Coronary artery (tissue), 2 donors: ENCODE measurements around the gene FANCC.

ENCODE experiments used
- DNase-seq: peaks from one replicate; pipeline ENCODE4 v3.0.0-alpha.2; 2017; ENCODE audit warnings: low spot score
- H3K27ac ChIP-seq, 2 donors: fragments of 200-600 bp; sonication (generic); one replicate each; pipeline ENCODE4 v1.5.1; 2016 to 2019
- H3K4me3 ChIP-seq: fragments of 200-600 bp; sonication (generic); 2 replicates; pipeline ENCODE4 v1.5.1; 2016; ENCODE audit warnings: mild to moderate bottlenecking, moderate library complexity
- CTCF ChIP-seq: fragments of 200-600 bp; sonication (generic); IDR thresholded peaks from one replicate; pipeline ENCODE4 v1.5.1; 2019; ENCODE audit warnings: antibody characterized with exemption

The FANCC gene

GRCh38 chr9:95174038-95174437 is 143.5 kb downstream of the FANCC start:
- TF ChIP-seq CTCF, result no peak
- H3K27ac ChIP-seq, result no peak overlapping the region
- DNase-seq, result no peak
- no peak overlapping the region for H3K4me3 ChIP-seq

- Histone ChIP-seq H3K27ac (no peak overlapping the region), H3K4me3 (no peak overlapping the region)
- no peak for DNase-seq
- no peak for TF ChIP-seq CTCF
Observed at GRCh38 chr9:95171596-95171995, 145.9 kb downstream of the FANCC start.

GRCh38 chr9:95171001-95171400 is 146.5 kb downstream of the FANCC start:
- Histone ChIP-seq H3K4me3 (no peak overlapping the region), H3K27ac (no peak overlapping the region)
- no peak for TF ChIP-seq CTCF
- no peak for DNase-seq

- H3K27ac ChIP-seq, result no peak overlapping the region
- peak; percentile 72 for TF ChIP-seq CTCF
- no peak overlapping the region for H3K4me3 ChIP-seq
- DNase-seq, result no peak
Observed at GRCh38 chr9:95167998-95168397, 149.5 kb downstream of the FANCC start.

GRCh38 chr9:95165004-95165403 is 152.5 kb downstream of the FANCC start:
- no peak for TF ChIP-seq CTCF
- no peak for DNase-seq
- Histone ChIP-seq H3K27ac (no peak overlapping the region), H3K4me3 (no peak overlapping the region)

GRCh38 chr9:95157481-95158151 is 159.9 kb downstream of the FANCC start:
- TF ChIP-seq CTCF, result no peak
- Histone ChIP-seq H3K4me3 (peak overlapping the region; percentile 49), H3K27ac (peak overlapping the region in 1 of 2 donors; percentile 48)
- no peak for DNase-seq

GRCh38 chr9:95156074-95156473 is 161.4 kb downstream of the FANCC start:
- Histone ChIP-seq H3K4me3 (no peak overlapping the region), H3K27ac (no peak overlapping the region)
- no peak for TF ChIP-seq CTCF
- DNase-seq, result no peak
